AG04449 (cell line): ENCODE data around the gene HES3.

Experiments used
- CTCF ChIA-PET: fragments of 350-600 bp; formaldehyde crosslinking; extraction: SDS; loops from one replicate; lab custom pipeline; 2021; ENCODE audit warnings: antibody characterized with exemption; lab: Yijun Ruan, JAX
- POLR2A ChIA-PET: fragments of 400-600, 350-600 bp; formaldehyde crosslinking; extraction: SDS; loops from one replicate; lab custom pipeline; 2020; ENCODE audit warnings: antibody characterized with exemption, inconsistent platforms; lab: Yijun Ruan, JAX
- DNase-seq: peaks from one replicate; pipeline ENCODE4 v3.0.0-alpha.2; 2010; ENCODE audit warnings: low read depth, low spot score
- H3K4me3 ChIP-seq: 2 replicates; pipeline ENCODE4 v1.5.1; 2011; ENCODE audit warnings: low read depth, mild to moderate bottlenecking, control low read depth, low read length
- CTCF ChIP-seq: IDR thresholded peaks from one replicate; pipeline ENCODE4 v1.5.1; 2011; ENCODE audit warnings: mild to moderate bottlenecking, moderate library complexity, low read length, control low read depth, inconsistent platforms; ENCODE audit not compliant: insufficient read depth; ENCODE audit errors: missing control alignments

Gene HES3

GRCh38 chr1:6244401-6245049 is 546 bp downstream of the HES3 start:
- no peak for DNase-seq
- no peak overlapping the region for H3K4me3 ChIP-seq
- TF ChIP-seq CTCF = no peak
- POLR2A ChIA-PET = interaction anchor here (0.6 kb wide), 1 partner anchor 32 kb away, joined by 3 read pairs; no protein-coding TSS in a partner anchor
- CTCF ChIA-PET = interaction anchor here (0.6 to 12.0 kb wide), 22 partner anchors 8 to 211 kb away, joined by 3 to 537 read pairs (median 6); partner anchors contain the start of genes ICMT and RNF207

GRCh38 chr1:6245086-6245868 is 1.3 kb downstream of the HES3 start:
- ChIA-PET CTCF (interaction anchor here (0.6 to 12.0 kb wide), 36 partner anchors 9 to 223 kb away, joined by 3 to 537 read pairs (median 8); partner anchors contain the start of genes GPR153, ICMT and RNF207), POLR2A (interaction anchor here (0.6 kb wide), 1 partner anchor 31 kb away, joined by 3 read pairs; no protein-coding TSS in a partner anchor)
- peak overlapping the region; percentile 27 for H3K4me3 ChIP-seq
- TF ChIP-seq CTCF = peak; percentile 99
- DNase-seq = no peak

GRCh38 chr1:6245869-6246496 is 2.0 kb downstream of the HES3 start:
- TF ChIP-seq CTCF = no peak
- POLR2A ChIA-PET = no interaction called here

GRCh38 chr1:6246497-6247467 is 2.8 kb downstream of the HES3 start:
- no peak overlapping the region for H3K4me3 ChIP-seq
- DNase-seq = no peak
- TF ChIP-seq CTCF = peak; percentile 95
- ChIA-PET POLR2A (no interaction called here), CTCF (interaction anchor here (0.6 to 12.0 kb wide), 58 partner anchors 10 to 399 kb away, joined by 3 to 537 read pairs (median 5); partner anchors contain the start of genes ACOT7, GPR153, ICMT and NOL9)

More at GRCh38 chr1:6245869-6246496, 2.0 kb downstream of the HES3 start:
- CTCF ChIA-PET = interaction anchor here (0.6 to 12.0 kb wide), 48 partner anchors 9 to 399 kb away, joined by 3 to 537 read pairs (median 8); partner anchors contain the start of genes GPR153, ICMT, NOL9 and RNF207
- DNase-seq = no peak
- no peak overlapping the region; the same call in 1 of the 2 replicates for H3K4me3 ChIP-seq

- POLR2A ChIA-PET = no interaction called here
These were observed 3.7 kb downstream of the HES3 start for GRCh38 chr1:6247651-6248050.

More at GRCh38 chr1:6247651-6248050, 3.7 kb downstream of the HES3 start:
- H3K4me3 ChIP-seq = no peak overlapping the region
- no peak for TF ChIP-seq CTCF
- CTCF ChIA-PET = interaction anchor here (0.9 to 12.0 kb wide), 36 partner anchors 10 to 242 kb away, joined by 3 to 537 read pairs (median 8); partner anchors contain the start of genes ACOT7, GPR153 and ICMT
- no peak for DNase-seq
